HG03064 (cell line): ENCODE results near the gene THAP4.
"Not testable (repeated sequence)": the region's sequence is repeated elsewhere in the genome, so short reads cannot be mapped to it uniquely, and the experiment has no call there.

Experiments
- ATAC-seq: cut with Tn5 transposase; IDR thresholded peaks from one replicate; pipeline ENCODE4 v1.9.1; 2021; ENCODE audit warnings: low read depth; ENCODE audit not compliant: unreplicated experiment

THAP4 gene

GRCh38 chr2:241666627-241667400 is 29.9 kb upstream of the THAP4 start:
- no peak for ATAC-seq

DNA sequence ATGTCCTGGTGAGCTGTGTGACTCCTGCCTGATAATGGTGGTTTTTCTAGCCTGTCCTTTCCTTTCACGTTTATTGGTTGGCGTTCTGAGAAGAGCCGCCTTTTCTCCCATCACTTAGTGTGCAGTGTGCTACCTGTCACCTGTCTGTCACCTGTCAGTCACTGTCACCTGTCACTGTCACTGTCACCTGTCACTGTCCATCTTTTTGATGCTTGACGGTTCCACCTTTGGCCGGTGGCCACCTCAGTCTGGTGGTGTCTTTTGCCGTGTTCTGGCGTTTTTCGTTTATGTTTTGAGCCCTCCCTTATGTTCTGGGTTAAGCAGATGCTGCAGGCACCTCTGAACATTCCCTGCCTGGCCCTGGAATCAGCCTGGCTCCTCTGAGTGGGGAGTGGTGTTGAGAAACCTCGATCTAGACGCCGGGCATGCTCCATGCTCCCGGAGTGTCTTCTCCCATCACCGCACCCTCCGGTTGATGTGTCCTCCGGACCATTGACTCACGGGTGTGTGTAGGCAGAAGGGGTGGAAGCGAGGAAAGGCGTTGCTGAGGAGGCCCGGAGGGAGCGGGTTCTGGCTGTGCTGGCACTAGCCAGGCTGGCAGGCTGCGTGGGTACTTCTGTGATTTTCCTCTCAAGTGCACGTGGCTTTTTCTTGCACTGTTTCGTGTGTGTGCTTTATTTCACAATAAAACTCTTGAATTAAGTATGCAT is 28.9 kb upstream of the THAP4 start:
- ATAC-seq: no peak

- ATAC-seq: not testable (repeated sequence)
These were observed 25.8 kb upstream of the THAP4 start for GRCh38 chr2:241662731-241663130.

DNA sequence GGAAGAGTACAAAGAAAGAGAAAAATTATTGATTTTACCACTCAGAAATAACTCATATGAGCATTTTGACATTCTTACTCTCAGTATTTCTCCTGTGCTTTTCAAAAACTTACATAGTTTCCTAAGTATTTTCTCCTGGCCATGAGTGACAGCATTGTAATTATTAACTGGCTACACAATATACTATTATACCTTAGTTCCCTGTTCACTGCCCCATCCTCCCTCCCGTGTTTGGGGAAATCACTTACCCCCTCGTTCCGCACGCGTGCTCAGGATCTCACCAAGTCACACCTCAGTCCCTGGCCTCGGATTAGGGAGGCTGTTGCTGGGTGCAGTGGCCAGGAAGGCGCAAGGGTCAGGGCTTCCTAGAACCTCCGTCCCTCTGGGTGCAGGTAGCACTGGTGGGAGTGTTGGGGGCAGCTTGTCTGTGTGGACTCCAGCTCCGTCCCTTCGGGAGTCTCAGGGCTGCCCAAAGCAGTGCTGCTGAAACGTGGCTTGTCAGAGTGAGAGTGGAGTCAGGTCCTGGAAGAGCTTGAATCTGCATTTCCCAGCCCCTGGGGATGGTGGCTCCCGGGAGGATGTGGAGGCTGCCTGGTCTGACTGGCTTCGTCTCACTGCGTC is 23.7 kb upstream of the THAP4 start:
- ATAC-seq: no peak

DNA sequence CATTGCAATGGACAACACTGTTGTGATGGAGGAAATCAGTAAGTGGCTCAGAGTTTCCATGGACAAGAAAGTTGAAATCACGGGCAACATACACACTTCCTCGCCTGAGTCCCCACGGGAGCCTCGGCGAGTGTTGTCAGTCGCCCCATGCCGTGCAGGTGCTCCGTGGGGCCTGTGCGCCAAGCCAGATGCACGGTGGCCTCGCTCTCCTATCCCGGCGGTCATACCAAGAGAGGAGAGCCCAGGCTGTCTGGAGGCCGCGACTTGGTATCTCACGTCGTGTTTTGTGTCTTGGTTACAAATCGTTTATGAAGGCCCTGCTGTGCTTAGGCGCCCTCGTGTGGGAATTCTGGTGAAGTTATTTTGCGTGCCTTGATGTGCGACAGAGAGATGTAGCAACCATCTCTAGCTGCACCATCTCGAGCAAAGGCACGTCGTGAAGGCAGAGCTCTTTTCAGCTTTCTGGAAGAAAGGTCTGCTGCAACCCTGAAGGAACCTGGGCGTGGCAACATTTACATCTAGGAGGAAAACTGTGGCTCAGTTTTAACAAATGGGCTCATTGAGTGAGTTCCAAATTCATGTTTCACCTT is 22.3 kb upstream of the THAP4 start:
- ATAC-seq: no peak

GRCh38 chr2:241658296-241658695 is 21.3 kb upstream of the THAP4 start:
- ATAC-seq: no peak

- ATAC-seq: no peak
These were observed 20.9 kb upstream of the THAP4 start for GRCh38 chr2:241657786-241658254.

- no peak for ATAC-seq
These were observed 19.3 kb upstream of the THAP4 start for GRCh38 chr2:241656190-241656741.

- ATAC-seq: no peak
These were observed 18.7 kb upstream of the THAP4 start for GRCh38 chr2:241655516-241656189.

DNA sequence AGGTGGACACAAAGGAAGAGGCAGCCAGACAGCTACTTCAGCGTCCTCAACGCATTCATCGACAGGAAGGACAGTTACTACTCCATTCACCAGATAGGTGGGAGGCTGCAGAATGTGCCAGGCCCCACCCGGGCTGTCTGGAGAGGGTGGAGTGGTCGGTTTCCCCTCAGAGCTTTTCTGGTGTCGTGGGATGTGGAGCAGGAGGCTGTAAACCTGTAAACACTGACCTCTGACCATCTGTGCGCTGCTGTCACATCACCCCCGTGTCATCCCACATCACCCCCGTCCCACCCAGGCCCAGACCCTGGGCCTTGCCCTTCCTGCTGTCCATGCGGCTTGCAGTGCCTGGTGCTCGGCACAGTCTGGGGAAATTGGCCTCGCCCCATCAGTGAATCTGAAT is 17.6 kb upstream of the THAP4 start:
- ATAC-seq: no peak

DNA sequence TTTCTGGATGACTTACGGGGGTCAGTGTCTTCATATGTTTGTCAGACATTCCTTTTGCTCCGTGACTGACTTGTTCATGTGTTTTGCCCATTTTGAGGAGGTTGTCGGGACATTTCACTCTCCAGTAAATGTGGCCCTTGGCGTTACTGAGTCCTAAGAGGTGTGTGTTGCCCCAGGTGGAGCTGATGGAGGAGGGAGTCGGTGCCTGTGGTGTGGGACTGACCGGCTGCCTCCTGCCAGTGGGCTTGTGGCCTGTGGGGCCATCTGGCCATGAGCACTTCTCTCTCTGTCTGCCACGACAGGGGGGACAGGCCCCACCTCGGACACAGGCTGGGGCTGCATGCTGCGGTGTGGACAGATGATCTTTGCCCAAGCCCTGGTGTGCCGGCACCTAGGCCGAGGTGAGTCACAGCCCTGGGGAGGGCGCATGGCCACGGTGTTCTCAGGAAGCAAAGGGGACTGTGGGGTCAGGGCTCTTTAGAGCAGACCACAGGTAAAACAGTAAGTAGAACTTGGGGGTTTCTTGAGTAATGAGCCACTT is 16.3 kb upstream of the THAP4 start:
- no peak for ATAC-seq

- ATAC-seq: no peak
These were observed 15.8 kb upstream of the THAP4 start for GRCh38 chr2:241652722-241653121.

DNA sequence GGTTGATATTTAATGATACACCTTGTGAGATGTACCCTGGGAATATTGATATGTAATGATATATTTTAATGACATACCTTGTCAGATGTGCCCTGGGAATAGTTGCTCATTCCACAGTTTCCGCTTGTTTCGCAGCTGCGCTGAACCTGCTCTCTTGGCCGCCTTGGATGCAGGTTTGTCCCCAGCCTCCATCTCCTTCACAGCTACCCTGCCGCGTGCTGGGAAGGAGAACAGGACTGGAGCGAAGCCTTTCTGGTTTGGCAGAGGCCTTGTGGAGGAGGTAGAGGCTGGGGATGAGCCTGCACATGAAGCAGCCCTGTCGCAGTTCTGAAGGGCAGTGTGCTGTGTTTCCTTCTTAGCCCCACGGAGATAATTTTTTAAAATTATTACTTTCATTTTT is 15.2 kb upstream of the THAP4 start:
- ATAC-seq: no peak

DNA sequence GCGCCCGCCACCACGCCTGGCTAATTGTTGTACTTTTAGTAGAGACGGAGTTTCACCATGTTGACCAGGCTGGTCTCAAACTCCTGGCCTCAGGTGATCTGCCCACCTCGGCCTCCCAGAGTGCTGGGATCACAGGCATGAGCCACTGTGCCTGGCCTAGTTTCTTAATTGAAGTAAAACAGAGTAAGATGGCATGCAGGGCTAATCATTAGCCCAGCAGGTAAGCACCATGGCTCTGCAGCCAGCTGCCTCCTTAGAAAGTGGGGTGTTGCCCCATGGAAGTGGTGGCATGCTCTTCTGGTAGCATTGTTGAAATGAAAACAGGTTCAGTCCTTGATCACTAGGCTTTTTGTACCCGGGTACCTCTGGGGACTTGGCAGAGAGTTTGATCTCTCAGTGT is 13.0 kb upstream of the THAP4 start:
- ATAC-seq: no peak

DNA sequence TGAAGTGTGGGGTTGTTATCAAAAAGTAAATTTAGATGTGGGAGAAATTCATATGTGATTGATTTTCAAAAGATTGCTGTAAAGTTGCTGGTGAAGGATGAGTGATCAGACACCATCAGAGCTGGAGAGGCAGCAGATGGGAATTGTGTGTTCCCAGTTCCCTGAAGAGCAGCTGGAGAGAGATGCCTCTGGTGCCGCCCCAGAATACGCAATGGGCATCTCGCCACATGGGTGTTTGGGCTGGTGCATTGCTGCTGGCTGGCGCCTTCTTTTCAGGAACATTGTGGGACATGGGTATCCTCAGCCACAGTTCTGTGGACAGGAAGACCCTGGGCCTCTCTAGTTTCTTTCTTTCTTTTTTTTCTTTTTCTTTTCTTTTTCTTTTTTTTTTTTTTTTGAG is 12.4 kb upstream of the THAP4 start:
- ATAC-seq: no peak

DNA sequence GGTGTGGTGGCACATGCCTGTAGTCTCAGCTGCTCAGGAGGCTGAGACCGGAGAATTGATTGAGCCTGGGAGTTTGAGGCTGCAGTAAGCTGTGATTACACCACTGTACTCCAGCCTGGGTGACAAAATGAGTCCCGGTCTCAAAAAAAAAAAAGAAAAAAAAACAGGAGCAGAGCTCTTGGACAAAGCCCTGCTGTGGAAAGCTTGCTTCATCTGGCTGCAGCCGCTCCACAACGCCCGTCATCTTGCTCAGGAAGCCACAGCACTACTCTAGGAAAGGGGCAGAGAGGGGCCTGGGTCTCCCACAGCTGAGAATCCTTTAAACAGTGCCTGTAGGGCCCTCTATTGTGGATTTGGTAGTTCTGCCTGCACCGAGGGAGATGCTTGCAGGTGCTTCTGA is 11.5 kb upstream of the THAP4 start:
- ATAC-seq: no peak

GRCh38 chr2:241645915-241646645 is 9.1 kb upstream of the THAP4 start:
- no peak for ATAC-seq

DNA sequence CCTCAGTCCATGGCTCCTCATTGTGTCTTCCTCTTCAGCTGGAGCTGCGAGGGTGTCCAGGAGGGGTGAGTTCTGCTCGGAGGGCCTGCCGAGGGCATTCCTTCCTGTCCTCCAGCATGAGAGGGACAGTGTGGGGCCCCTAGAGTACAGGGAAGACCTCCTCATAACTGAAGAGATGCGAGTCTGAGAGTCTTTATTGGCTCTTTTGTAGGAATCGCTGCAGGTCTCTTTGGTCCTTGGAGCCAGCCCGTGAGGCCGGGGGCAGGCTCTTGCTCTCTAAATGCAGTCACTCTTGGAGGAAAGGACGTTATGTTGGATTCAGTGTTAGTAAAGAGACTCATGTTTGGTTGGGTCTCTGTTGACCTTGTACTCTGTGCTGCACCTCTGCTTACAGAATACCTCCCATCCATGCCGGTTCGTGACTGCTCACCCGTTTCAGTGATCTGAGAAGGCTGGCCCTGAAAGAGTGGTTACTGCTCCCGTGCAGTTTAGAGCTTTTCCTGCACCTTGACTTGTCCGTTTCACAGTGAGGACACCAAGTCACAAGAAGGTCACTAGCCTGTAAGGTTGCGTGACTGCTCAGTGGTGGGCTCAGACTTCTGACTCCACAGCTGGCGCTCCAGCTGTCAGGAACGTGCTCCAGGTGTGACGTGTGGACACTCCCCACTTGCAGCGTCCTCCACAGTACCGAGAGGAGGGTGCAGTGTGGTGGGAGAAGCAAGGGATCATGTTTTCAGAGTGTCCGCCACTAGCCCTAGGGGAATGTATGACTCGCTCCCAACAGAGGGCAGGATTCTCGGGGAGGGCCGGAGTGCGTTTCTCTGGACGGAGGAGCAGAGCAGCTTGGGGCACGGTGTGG is 8.3 kb upstream of the THAP4 start:
- ATAC-seq: no peak

GRCh38 chr2:241641631-241642030 is 4.7 kb upstream of the THAP4 start:
- ATAC-seq: no peak
